WTC11 (cell line): ENCODE results near the gene TANC1. TPM values are rescaled to one million over a fixed set of nuclear protein-coding genes. Genes with fewer than 3 reads are reported as not detected.

ENCODE experiments used
- ATAC-seq: fragments of 200-7000 bp; cut with Tn5 transposase; 2 replicates; pipeline ENCODE4 v1.10.0; 2021; ENCODE audit warnings: mild to moderate bottlenecking, moderate library complexity
- CTCF ChIA-PET: fragments of 300-600 bp; sonication (Branson Sonifier 250); formaldehyde crosslinking; loops from one replicate; lab custom pipeline; 2021; ENCODE audit warnings: antibody characterized with exemption; lab: Charles Lee
- POLR2A ChIA-PET: fragments of 350-600 bp; sonication (Branson Sonifier 250); formaldehyde crosslinking; loops from one replicate; lab custom pipeline; 2021; ENCODE audit warnings: antibody characterized with exemption; lab: Charles Lee
- DNase-seq: peaks from one replicate; pipeline ENCODE4 v3.0.0; 2021; ENCODE audit warnings: low spot score
- H3K27ac Mint-ChIP-seq: 2 replicates; pipeline ENCODE4 v1.8.0; 2021; ENCODE audit warnings: mixed read lengths
- H3K27me3 Mint-ChIP-seq: 2 replicates; pipeline ENCODE4 v1.8.0; 2021; ENCODE audit warnings: low read depth, mild to moderate bottlenecking, moderate library complexity, mixed read lengths
- H3K36me3 Mint-ChIP-seq: 2 replicates; pipeline ENCODE4 v1.8.0; 2021; ENCODE audit warnings: mixed read lengths
- H3K4me1 Mint-ChIP-seq: 2 replicates; pipeline ENCODE4 v1.8.0; 2022; ENCODE audit warnings: mixed read lengths
- H3K4me3 Mint-ChIP-seq: 2 replicates; pipeline ENCODE4 v1.8.0; 2021; ENCODE audit warnings: mild to moderate bottlenecking, moderate library complexity, mixed read lengths
- H3K9me3 Mint-ChIP-seq: 2 replicates; pipeline ENCODE4 v1.8.0; 2021; ENCODE audit warnings: mixed read lengths
- AR ChIP-seq: fragments of 250-450 bp; sonication (Bioruptor Pico); IDR thresholded peaks from 2 replicates; pipeline ENCODE4 v1.9.0; 2021; ENCODE audit warnings: mild to moderate bottlenecking
- E2F5 ChIP-seq: sonication (generic); formaldehyde crosslinking; IDR thresholded peaks from 2 replicates; pipeline ENCODE4 v1.8.1; 2022; ENCODE audit warnings: mild to moderate bottlenecking, moderate library complexity, missing genetic modification reagents
- ESRRA ChIP-seq: sonication (generic); formaldehyde crosslinking; IDR thresholded peaks from 2 replicates; pipeline ENCODE4 v1.8.1; 2022; ENCODE audit warnings: mild to moderate bottlenecking, missing genetic modification reagents, borderline replicate concordance
- FOXJ3 ChIP-seq: sonication (generic); formaldehyde crosslinking; IDR thresholded peaks from 2 replicates; pipeline ENCODE4 v1.9.0; 2021; ENCODE audit warnings: missing genetic modification reagents, mild to moderate bottlenecking, borderline replicate concordance
- HMGA2 ChIP-seq: fragments of 250-450 bp; sonication (Bioruptor Pico); IDR thresholded peaks from 2 replicates; pipeline ENCODE4 v1.4.0; 2021; ENCODE audit warnings: mild to moderate bottlenecking, moderate library complexity
- MAX ChIP-seq: sonication (generic); formaldehyde crosslinking; IDR thresholded peaks from 2 replicates; pipeline ENCODE4 v1.8.0; 2022; ENCODE audit warnings: mild to moderate bottlenecking, missing genetic modification reagents
- MXD4 ChIP-seq: fragments of 250-450 bp; sonication (Bioruptor Pico); IDR thresholded peaks from 2 replicates; pipeline ENCODE4 v1.8.0; 2021; ENCODE audit warnings: mild to moderate bottlenecking, moderate library complexity, borderline replicate concordance
- MYBL2 ChIP-seq: sonication (generic); formaldehyde crosslinking; IDR thresholded peaks from 2 replicates; pipeline ENCODE4 v1.8.1; 2023; ENCODE audit warnings: mild to moderate bottlenecking, moderate library complexity, missing genetic modification reagents
- NFATC4 ChIP-seq: fragments of 250-450 bp; sonication (Bioruptor Pico); IDR thresholded peaks from 2 replicates; pipeline ENCODE4 v1.9.0; 2021; ENCODE audit warnings: mild to moderate bottlenecking
- NFE2L1 ChIP-seq: sonication (generic); formaldehyde crosslinking; IDR thresholded peaks from 2 replicates; pipeline ENCODE4 v1.8.1; 2023; ENCODE audit warnings: missing genetic modification reagents
- NR1H2 ChIP-seq: sonication (generic); formaldehyde crosslinking; IDR thresholded peaks from 2 replicates; pipeline ENCODE4 v1.9.0; 2021; ENCODE audit warnings: mild to moderate bottlenecking, moderate library complexity, missing genetic modification reagents
- OVOL2 ChIP-seq: fragments of 250-450 bp; sonication (Bioruptor Pico); IDR thresholded peaks from 2 replicates; pipeline ENCODE4 v1.9.0; 2021; ENCODE audit warnings: mild to moderate bottlenecking, borderline replicate concordance
- SOX15 ChIP-seq: fragments of 250-450 bp; sonication (Bioruptor Pico); IDR thresholded peaks from 2 replicates; pipeline ENCODE4 v1.9.0; 2021; ENCODE audit warnings: mild to moderate bottlenecking
- ZBTB43 ChIP-seq: sonication (generic); formaldehyde crosslinking; IDR thresholded peaks from 2 replicates; pipeline ENCODE4 v1.8.1; 2023; ENCODE audit warnings: mild to moderate bottlenecking, missing genetic modification reagents
- ZNF121 ChIP-seq: sonication (generic); formaldehyde crosslinking; IDR thresholded peaks from 2 replicates; pipeline ENCODE4 v1.8.0; 2023; ENCODE audit warnings: missing genetic modification reagents
- ZNF219 ChIP-seq: sonication (generic); formaldehyde crosslinking; IDR thresholded peaks from 2 replicates; pipeline ENCODE4 v1.8.0; 2023; ENCODE audit warnings: missing genetic modification reagents, mild to moderate bottlenecking, borderline replicate concordance
- ZNF396 ChIP-seq: fragments of 250-450 bp; sonication (Bioruptor Pico); IDR thresholded peaks from 2 replicates; pipeline ENCODE4 v1.8.0; 2021; ENCODE audit warnings: mild to moderate bottlenecking, moderate library complexity, borderline replicate concordance
- ZNF512 ChIP-seq: sonication (generic); formaldehyde crosslinking; IDR thresholded peaks from 2 replicates; pipeline ENCODE4 v1.8.1; 2022; ENCODE audit warnings: missing genetic modification reagents, borderline replicate concordance
- total RNA-seq: library from RNA; stranded (reverse); gene quantifications from 3 replicates; pipeline ENCODE4 v1.2.3, GENCODE V29; 2021
- TF ChIP-seq, protein P1 (sequence below): sonication (generic); formaldehyde crosslinking; conservative IDR thresholded peaks from 2 replicates; pipeline ENCODE4 v1.8.1; 2023; ENCODE audit warnings: mild to moderate bottlenecking, low read depth, missing genetic modification reagents, moderate library complexity
- TF ChIP-seq, protein P2 (sequence below): sonication (generic); formaldehyde crosslinking; IDR thresholded peaks from 2 replicates; pipeline ENCODE4 v1.8.0; 2022; ENCODE audit warnings: mild to moderate bottlenecking, missing genetic modification reagents
- TF ChIP-seq, protein P3 (sequence below): fragments of 200-600 bp; IDR thresholded peaks from 2 replicates; pipeline ENCODE4 v1.8.0; 2022; ENCODE audit warnings: antibody characterized with exemption

Gene TANC1
- total RNA-seq, 1 experiment from 2014 or later, result 11.6 TPM

- no peak for TF ChIP-seq NFATC4
- no peak for TF ChIP-seq NFE2L1
- no peak for TF ChIP-seq ZNF219 (CRISPR knock-in tag)
- TF ChIP-seq, protein P1, sequence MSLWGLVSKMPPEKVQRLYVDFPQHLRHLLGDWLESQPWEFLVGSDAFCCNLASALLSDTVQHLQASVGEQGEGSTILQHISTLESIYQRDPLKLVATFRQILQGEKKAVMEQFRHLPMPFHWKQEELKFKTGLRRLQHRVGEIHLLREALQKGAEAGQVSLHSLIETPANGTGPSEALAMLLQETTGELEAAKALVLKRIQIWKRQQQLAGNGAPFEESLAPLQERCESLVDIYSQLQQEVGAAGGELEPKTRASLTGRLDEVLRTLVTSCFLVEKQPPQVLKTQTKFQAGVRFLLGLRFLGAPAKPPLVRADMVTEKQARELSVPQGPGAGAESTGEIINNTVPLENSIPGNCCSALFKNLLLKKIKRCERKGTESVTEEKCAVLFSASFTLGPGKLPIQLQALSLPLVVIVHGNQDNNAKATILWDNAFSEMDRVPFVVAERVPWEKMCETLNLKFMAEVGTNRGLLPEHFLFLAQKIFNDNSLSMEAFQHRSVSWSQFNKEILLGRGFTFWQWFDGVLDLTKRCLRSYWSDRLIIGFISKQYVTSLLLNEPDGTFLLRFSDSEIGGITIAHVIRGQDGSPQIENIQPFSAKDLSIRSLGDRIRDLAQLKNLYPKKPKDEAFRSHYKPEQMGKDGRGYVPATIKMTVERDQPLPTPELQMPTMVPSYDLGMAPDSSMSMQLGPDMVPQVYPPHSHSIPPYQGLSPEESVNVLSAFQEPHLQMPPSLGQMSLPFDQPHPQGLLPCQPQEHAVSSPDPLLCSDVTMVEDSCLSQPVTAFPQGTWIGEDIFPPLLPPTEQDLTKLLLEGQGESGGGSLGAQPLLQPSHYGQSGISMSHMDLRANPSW (CRISPR knock-in tag), result no peak
- no peak for TF ChIP-seq MXD4 (CRISPR knock-in tag)
Measured at GRCh38 chr2:159012142-159012541, 43.7 kb downstream of the TANC1 start (continued).

- ChIA-PET CTCF (no interaction called here), POLR2A (no interaction called here)
- Mint-ChIP-seq H3K4me3 (no peak overlapping the region), H3K27me3 (peaks cover 8% of the 10 kb centered on the region), H3K4me1 (peaks cover 8% of the 10 kb centered on the region), H3K36me3 (peaks cover 39% of the 10 kb centered on the region), H3K9me3 (peaks cover 45% of the 10 kb centered on the region), H3K27ac (no peak overlapping the region)
- DNase-seq (no peak), ATAC-seq (no peak)
- TF ChIP-seq ZNF512 (no peak), MYBL2 (CRISPR knock-in tag) (no peak), NR1H2 (no peak), ZNF121 (CRISPR knock-in tag) (no peak), HMGA2 (CRISPR knock-in tag) (no peak)
Measured at GRCh38 chr2:159013103-159013502, 44.7 kb downstream of the TANC1 start.

- H3K9me3 Mint-ChIP-seq, result peaks cover 40% of the 10 kb centered on the region
- CTCF ChIA-PET, result no interaction called here
- no peak for TF ChIP-seq E2F5 (CRISPR knock-in tag)
- TF ChIP-seq ZBTB43, result no peak
- no peak for TF ChIP-seq ZNF396 (CRISPR knock-in tag)
- no peak for TF ChIP-seq OVOL2
- TF ChIP-seq MAX (CRISPR knock-in tag), result no peak
- TF ChIP-seq, protein P2, sequence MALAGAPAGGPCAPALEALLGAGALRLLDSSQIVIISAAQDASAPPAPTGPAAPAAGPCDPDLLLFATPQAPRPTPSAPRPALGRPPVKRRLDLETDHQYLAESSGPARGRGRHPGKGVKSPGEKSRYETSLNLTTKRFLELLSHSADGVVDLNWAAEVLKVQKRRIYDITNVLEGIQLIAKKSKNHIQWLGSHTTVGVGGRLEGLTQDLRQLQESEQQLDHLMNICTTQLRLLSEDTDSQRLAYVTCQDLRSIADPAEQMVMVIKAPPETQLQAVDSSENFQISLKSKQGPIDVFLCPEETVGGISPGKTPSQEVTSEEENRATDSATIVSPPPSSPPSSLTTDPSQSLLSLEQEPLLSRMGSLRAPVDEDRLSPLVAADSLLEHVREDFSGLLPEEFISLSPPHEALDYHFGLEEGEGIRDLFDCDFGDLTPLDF (CRISPR knock-in tag), result no peak
- TF ChIP-seq SOX15 (CRISPR knock-in tag), result no peak
- TF ChIP-seq FOXJ3 (CRISPR knock-in tag), result no peak
- no peak for TF ChIP-seq ESRRA (CRISPR knock-in tag)
- TF ChIP-seq AR, result no peak
- TF ChIP-seq, protein P3, sequence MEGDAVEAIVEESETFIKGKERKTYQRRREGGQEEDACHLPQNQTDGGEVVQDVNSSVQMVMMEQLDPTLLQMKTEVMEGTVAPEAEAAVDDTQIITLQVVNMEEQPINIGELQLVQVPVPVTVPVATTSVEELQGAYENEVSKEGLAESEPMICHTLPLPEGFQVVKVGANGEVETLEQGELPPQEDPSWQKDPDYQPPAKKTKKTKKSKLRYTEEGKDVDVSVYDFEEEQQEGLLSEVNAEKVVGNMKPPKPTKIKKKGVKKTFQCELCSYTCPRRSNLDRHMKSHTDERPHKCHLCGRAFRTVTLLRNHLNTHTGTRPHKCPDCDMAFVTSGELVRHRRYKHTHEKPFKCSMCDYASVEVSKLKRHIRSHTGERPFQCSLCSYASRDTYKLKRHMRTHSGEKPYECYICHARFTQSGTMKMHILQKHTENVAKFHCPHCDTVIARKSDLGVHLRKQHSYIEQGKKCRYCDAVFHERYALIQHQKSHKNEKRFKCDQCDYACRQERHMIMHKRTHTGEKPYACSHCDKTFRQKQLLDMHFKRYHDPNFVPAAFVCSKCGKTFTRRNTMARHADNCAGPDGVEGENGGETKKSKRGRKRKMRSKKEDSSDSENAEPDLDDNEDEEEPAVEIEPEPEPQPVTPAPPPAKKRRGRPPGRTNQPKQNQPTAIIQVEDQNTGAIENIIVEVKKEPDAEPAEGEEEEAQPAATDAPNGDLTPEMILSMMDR, result no peak
Measured at GRCh38 chr2:159015174-159015573, 46.7 kb downstream of the TANC1 start.

More at GRCh38 chr2:159015174-159015573, 46.7 kb downstream of the TANC1 start:
- ATAC-seq, result no peak
- POLR2A ChIA-PET, result no interaction called here
- H3K36me3 Mint-ChIP-seq, result peaks cover 39% of the 10 kb centered on the region
- H3K4me3 Mint-ChIP-seq, result no peak overlapping the region
- H3K27ac Mint-ChIP-seq, result no peak overlapping the region
- peaks cover 8% of the 10 kb centered on the region for H3K27me3 Mint-ChIP-seq
- H3K4me1 Mint-ChIP-seq, result peaks cover 3% of the 10 kb centered on the region
- no peak for DNase-seq
